Measurements from ENCODE around the gene DUSP22.

The DUSP22 gene

DNA sequence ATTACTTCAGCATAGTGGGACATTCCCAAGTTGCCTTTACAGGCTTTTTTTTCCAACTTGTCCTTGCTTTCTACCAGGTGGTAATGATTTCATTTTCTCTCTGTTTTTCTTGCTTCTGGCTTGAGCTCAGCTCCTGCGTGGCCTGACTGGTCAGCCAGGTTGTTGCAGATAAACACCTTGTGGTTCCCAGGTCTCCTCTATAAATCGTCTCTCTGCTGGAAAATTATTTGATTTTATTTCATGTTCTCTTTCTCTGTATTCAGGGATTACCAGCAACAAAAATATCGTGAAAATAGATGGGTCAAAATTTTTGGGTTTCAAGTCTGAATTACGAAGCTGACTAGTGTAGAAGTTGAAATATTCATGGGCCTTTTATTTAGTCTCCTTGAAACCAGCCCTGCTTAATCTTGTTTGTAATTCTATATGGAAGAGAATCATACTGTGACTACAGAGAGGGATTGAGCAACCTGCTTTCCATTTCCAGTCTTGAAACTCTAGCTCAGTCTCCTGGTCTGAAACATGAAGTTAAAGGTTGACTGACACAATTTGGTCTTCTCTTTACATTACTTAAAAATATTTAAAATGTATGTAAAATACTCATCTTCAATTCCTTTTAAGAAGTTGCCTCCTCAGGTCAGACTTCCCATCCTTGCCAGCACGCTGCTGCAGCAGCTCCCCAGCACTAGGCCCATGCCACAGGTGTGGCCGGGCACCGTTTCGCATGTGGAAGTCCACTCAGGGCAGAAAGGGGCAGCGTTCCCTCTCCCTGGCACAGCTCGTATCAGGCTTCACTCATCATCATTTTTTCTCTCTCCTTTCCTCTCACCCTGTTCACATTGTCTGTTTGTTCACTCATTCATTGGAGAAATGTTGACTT is 7.1 kb downstream of the DUSP22 start:
- H3K4me3 ChIP-seq (replicated peaks; ENCODE audit: low read depth, low read length): no peak overlapping the region
- H3K36me3 ChIP-seq (ENCODE audit: control insufficient read depth, insufficient read depth, low read length): peaks cover 7% of the 10 kb centered on the region
- TF ChIP-seq, protein P1, sequence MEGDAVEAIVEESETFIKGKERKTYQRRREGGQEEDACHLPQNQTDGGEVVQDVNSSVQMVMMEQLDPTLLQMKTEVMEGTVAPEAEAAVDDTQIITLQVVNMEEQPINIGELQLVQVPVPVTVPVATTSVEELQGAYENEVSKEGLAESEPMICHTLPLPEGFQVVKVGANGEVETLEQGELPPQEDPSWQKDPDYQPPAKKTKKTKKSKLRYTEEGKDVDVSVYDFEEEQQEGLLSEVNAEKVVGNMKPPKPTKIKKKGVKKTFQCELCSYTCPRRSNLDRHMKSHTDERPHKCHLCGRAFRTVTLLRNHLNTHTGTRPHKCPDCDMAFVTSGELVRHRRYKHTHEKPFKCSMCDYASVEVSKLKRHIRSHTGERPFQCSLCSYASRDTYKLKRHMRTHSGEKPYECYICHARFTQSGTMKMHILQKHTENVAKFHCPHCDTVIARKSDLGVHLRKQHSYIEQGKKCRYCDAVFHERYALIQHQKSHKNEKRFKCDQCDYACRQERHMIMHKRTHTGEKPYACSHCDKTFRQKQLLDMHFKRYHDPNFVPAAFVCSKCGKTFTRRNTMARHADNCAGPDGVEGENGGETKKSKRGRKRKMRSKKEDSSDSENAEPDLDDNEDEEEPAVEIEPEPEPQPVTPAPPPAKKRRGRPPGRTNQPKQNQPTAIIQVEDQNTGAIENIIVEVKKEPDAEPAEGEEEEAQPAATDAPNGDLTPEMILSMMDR (IDR thresholded peaks at IDR 0.05; ENCODE audit: insufficient read depth, low read length, poor library complexity, severe bottlenecking): no peak
- no peak for DNase-seq (ENCODE audit: extremely low read depth, insufficient read length)
- H3K27me3 ChIP-seq (replicated peaks; ENCODE audit: control insufficient read depth, insufficient read depth, low read length): no peaks in the 10 kb centered on the region

DNA sequence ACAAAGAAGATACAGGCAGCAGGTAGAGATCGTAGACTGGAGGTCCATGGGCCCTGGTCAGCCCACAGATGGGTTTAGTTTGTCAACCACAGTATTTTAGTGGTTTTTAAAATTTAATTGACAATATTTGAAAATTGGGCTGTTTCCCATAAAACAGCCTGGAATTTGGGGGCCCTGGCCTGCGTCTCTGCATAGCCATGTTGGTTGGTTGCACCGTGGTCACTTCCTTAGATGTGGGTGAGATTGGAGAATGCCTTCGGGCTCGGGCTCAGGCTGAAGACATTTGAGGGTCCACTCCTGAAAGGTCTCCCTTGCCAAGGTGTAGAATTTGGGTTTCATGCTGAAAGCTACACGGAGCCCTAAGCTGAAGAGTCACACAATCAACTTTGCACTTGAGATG is 7.7 kb downstream of the DUSP22 start:
- no peak for DNase-seq (ENCODE audit: extremely low read depth, insufficient read length)
- Histone ChIP-seq H3K36me3 (ENCODE audit: control insufficient read depth, insufficient read depth, low read length) (peaks cover 7% of the 10 kb centered on the region), H3K27me3 (replicated peaks; ENCODE audit: control insufficient read depth, insufficient read depth, low read length) (no peaks in the 10 kb centered on the region), H3K4me3 (replicated peaks; ENCODE audit: low read depth, low read length) (no peak overlapping the region)
- TF ChIP-seq, protein P1 (IDR thresholded peaks at IDR 0.05; ENCODE audit: insufficient read depth, low read length, poor library complexity, severe bottlenecking): no peak

DNA sequence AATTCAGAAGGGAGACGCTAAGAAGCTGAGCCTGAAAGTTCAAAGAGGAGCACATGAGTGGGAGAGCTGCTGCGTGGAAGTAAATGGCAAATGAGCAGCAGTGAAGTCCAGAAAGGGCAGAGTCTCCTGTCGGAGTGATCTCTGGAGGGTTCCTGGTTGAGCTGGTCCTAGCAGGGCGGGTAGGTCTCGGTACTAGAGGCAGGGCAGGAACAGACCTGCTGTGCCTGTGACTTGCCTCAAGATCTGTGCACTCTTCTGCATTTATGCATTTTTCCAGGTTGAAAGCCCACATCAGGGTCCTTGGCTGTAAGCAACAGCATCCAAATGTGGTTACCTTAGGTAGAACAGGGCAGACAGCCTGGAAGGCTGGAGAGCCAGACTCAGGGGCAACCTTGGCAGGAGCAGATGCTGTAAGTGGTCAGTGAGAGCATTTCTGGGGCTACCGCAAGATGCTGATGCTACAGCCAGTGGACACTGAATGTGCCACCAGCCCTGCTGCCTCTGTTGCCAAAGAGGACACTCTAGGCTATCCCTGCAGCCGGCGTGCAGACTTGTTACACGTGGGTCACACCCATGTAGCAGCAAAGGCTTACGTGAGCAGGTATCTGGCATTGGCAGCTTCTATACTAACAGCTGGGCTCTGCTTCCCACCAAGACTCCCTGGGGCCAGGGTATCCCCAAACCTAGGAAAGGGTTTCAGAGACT is 8.4 kb downstream of the DUSP22 start:
- TF ChIP-seq, protein P1 (IDR thresholded peaks at IDR 0.05; ENCODE audit: insufficient read depth, low read length, poor library complexity, severe bottlenecking): no peak
- Histone ChIP-seq H3K27me3 (replicated peaks; ENCODE audit: control insufficient read depth, insufficient read depth, low read length) (no peaks in the 10 kb centered on the region), H3K4me3 (replicated peaks; ENCODE audit: low read depth, low read length) (no peak overlapping the region), H3K36me3 (ENCODE audit: control insufficient read depth, insufficient read depth, low read length) (peaks cover 7% of the 10 kb centered on the region)
- DNase-seq (ENCODE audit: extremely low read depth, insufficient read length): no peak

DNA sequence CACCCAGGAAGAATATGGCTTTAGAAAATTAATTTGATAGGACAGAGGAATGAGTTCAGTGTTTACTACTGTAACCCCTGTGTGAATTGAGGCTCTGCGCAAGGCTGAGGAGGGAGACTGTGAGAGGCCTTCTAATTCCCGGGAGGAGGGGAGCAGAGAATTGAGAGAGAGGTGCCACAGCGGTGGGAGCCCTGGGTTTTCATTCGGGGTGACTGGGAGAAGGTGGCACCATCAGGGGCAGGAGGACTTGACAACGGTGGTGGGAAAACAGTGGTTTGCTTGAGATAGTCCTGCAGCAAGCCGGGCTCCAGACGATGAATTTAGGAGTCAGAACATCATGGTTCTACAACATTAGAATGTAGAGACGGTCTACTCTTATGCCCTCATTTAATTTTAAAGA is 9.2 kb downstream of the DUSP22 start:
- TF ChIP-seq, protein P1 (IDR thresholded peaks at IDR 0.05; ENCODE audit: insufficient read depth, low read length, poor library complexity, severe bottlenecking): no peak
- Histone ChIP-seq H3K36me3 (ENCODE audit: control insufficient read depth, insufficient read depth, low read length) (peaks cover 7% of the 10 kb centered on the region), H3K4me3 (replicated peaks; ENCODE audit: low read depth, low read length) (no peak overlapping the region), H3K27me3 (replicated peaks; ENCODE audit: control insufficient read depth, insufficient read depth, low read length) (no peaks in the 10 kb centered on the region)
- no peak for DNase-seq (ENCODE audit: extremely low read depth, insufficient read length)

- Histone ChIP-seq H3K27me3 (replicated peaks; ENCODE audit: control insufficient read depth, insufficient read depth, low read length) (no peaks in the 10 kb centered on the region), H3K4me3 (replicated peaks; ENCODE audit: low read depth, low read length) (no peak overlapping the region), H3K36me3 (ENCODE audit: control insufficient read depth, insufficient read depth, low read length) (peaks cover 11% of the 10 kb centered on the region)
- DNase-seq (ENCODE audit: extremely low read depth, insufficient read length): no peak
- TF ChIP-seq, protein P1 (IDR thresholded peaks at IDR 0.05; ENCODE audit: insufficient read depth, low read length, poor library complexity, severe bottlenecking): no peak
Measured at GRCh38 chr6:301929-302705, 9.8 kb downstream of the DUSP22 start.
